Endodermal cell (in vitro differentiated cells): Measurements from ENCODE around the gene AMFR. TPM values are rescaled to one million over a fixed set of nuclear protein-coding genes. Genes with fewer than 3 reads are reported as not detected.

ENCODE experiments used
- DNase-seq: peaks from one replicate; pipeline ENCODE4 v3.0.0-alpha.2; 2017
- H3K27ac ChIP-seq: 2 replicates; pipeline ENCODE4 v1.5.1; 2013; ENCODE audit warnings: mild to moderate bottlenecking, low read depth, low read length, moderate library complexity
- H3K27me3 ChIP-seq: 2 replicates; pipeline ENCODE4 v1.6.1; 2013; ENCODE audit warnings: mild to moderate bottlenecking, low read length, moderate library complexity; ENCODE audit not compliant: insufficient read depth, control insufficient read depth, poor library complexity, severe bottlenecking
- H3K36me3 ChIP-seq: 2 replicates; pipeline ENCODE4 v1.7.0; 2013; ENCODE audit warnings: mild to moderate bottlenecking, low read length, moderate library complexity; ENCODE audit not compliant: control insufficient read depth, insufficient read depth
- H3K4me1 ChIP-seq: one replicate; pipeline ENCODE4 v1.7.0; 2013; ENCODE audit warnings: low read length; ENCODE audit not compliant: control insufficient read depth, insufficient read depth
- H3K4me3 ChIP-seq: 2 replicates; pipeline ENCODE4 v1.5.1; 2013; ENCODE audit warnings: mild to moderate bottlenecking, low read length, moderate library complexity
- H3K9ac ChIP-seq: 2 replicates; pipeline ENCODE4 v1.6.1; 2013; ENCODE audit warnings: mild to moderate bottlenecking, low read length, moderate library complexity; ENCODE audit not compliant: poor library complexity, severe bottlenecking; ENCODE audit errors: extremely low read depth
- H3K9me3 ChIP-seq: 2 replicates; pipeline ENCODE4 v1.6.1; 2013; ENCODE audit warnings: mild to moderate bottlenecking, low read length, moderate library complexity; ENCODE audit not compliant: control insufficient read depth
- H3K27ac Mint-ChIP-seq: 2 replicates; pipeline ENCODE4 v1.8.0; 2020; ENCODE audit warnings: mixed read lengths
- H3K27me3 Mint-ChIP-seq: 2 replicates; pipeline ENCODE4 v1.8.0; 2021; ENCODE audit warnings: mild to moderate bottlenecking, mixed read lengths; ENCODE audit not compliant: insufficient read depth
- H3K36me3 Mint-ChIP-seq: 2 replicates; pipeline ENCODE4 v1.8.0; 2020; ENCODE audit warnings: low read depth, mixed read lengths
- H3K4me1 Mint-ChIP-seq: 2 replicates; pipeline ENCODE4 v1.8.0; 2020; ENCODE audit warnings: mixed read lengths
- H3K4me3 Mint-ChIP-seq: 2 replicates; pipeline ENCODE4 v1.8.0; 2020; ENCODE audit warnings: mild to moderate bottlenecking, moderate library complexity, mixed read lengths
- H3K9me3 Mint-ChIP-seq: 2 replicates; pipeline ENCODE4 v1.8.0; 2020; ENCODE audit warnings: mild to moderate bottlenecking, mixed read lengths
- WGBS, 2 experiments: methylation state at CpG; one replicate each; pipeline versions ENCODE4 v1.1.5 to v1.1.7; 2013; ENCODE audit warnings: missing lambda C conversion rate in 2 of 2, mixed read lengths in 1 of 2; ENCODE audit not compliant: insufficient coverage in 1 of 2, insufficient read length in 1 of 2; 5-methylcytosine and 5-hydroxymethylcytosine counted together
- total RNA-seq, 2 donors: library from RNA; stranded (reverse); fragmentation: NEBNext Ultra II Directional in 1 of 2; extraction: Animal tissue kit (Norgen Biotek cat#: 25700) in 1 of 2; gene quantifications; 2 replicates in 1 of 2; 3 replicates in 1 of 2; pipeline ENCODE4 v1.2.1, GENCODE V29; 2021
- TF ChIP-seq, protein P1 (sequence below): fragments of 200-600 bp; sonication (generic); conservative IDR thresholded peaks from 2 replicates; pipeline ENCODE4 v1.5.0; 2021; ENCODE audit warnings: antibody characterized with exemption, mild to moderate bottlenecking

The AMFR gene
- total RNA-seq, 2 donors from 2014 or later = 77.0 to 81.6 TPM

GRCh38 chr16:56345406-56346050 lies 79.8 kb downstream of the AMFR start:
- Histone ChIP-seq H3K27ac (no peak overlapping the region), H3K4me3 (no peak overlapping the region), H3K27me3 (no peaks in the 10 kb centered on the region), H3K9ac (no peak overlapping the region), H3K4me1 (no peaks in the 10 kb centered on the region), H3K36me3 (no peaks in the 10 kb centered on the region), H3K9me3 (no peaks in the 10 kb centered on the region)
- Mint-ChIP-seq H3K4me1 (no peaks in the 10 kb centered on the region), H3K4me3 (no peak overlapping the region), H3K27ac (no peak overlapping the region), H3K27me3 (no peaks in the 10 kb centered on the region), H3K36me3 (no peaks in the 10 kb centered on the region), H3K9me3 (no peaks in the 10 kb centered on the region)
- TF ChIP-seq, protein P1, sequence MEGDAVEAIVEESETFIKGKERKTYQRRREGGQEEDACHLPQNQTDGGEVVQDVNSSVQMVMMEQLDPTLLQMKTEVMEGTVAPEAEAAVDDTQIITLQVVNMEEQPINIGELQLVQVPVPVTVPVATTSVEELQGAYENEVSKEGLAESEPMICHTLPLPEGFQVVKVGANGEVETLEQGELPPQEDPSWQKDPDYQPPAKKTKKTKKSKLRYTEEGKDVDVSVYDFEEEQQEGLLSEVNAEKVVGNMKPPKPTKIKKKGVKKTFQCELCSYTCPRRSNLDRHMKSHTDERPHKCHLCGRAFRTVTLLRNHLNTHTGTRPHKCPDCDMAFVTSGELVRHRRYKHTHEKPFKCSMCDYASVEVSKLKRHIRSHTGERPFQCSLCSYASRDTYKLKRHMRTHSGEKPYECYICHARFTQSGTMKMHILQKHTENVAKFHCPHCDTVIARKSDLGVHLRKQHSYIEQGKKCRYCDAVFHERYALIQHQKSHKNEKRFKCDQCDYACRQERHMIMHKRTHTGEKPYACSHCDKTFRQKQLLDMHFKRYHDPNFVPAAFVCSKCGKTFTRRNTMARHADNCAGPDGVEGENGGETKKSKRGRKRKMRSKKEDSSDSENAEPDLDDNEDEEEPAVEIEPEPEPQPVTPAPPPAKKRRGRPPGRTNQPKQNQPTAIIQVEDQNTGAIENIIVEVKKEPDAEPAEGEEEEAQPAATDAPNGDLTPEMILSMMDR = no peak
- DNase-seq = no peak
- whole genome bisulfite sequencing, 2 experiments = 94 to 96% methylated on average over 8 to 13 of the region's 13 CpGs

DNA sequence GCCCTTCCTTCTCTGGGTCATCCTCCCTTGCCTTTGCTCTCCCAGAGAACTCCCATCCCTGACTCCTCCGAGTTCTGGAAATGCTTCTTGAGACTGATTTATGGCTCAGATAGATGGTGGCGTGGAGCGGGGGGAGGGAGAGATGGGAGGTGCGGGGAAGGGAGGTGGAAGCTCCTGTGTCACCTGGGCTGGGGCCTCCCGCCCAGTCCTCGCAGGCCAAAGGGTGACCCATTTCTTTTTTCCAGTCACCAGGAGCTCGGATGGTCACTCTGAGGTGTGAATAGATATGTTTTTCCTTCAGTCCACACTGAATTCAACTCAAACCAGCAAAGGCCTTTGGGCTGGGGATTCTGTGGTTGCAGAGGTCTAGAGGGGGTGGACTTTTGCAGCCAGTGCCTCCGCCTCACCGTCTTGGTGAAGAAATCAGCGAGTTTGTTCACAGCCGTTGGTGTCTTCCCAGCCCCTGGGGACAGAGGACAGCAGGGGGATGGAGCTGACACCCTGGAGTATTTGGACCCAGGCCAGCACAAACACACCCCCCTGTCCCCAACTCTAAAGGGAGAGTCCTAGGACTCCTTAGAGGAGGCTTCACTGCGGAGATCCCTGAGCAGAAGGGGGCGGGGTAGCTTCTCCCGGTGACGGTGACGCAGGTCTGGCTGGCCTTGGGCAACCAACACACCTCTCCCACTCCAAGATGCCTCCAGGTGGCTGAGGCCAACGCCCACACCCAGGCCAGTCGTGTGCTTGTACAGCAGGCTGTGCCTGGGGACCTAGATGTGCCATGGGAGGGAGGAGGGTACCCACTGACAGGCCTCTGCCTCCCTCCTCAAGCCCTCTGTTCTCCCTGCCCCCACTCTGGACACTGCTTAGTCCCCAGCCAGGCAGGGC lies 80.6 kb downstream of the AMFR start:
- Histone ChIP-seq H3K36me3 (no peaks in the 10 kb centered on the region), H3K9ac (no peak overlapping the region), H3K4me1 (no peaks in the 10 kb centered on the region), H3K9me3 (no peaks in the 10 kb centered on the region), H3K4me3 (no peak overlapping the region), H3K27ac (no peak overlapping the region), H3K27me3 (no peaks in the 10 kb centered on the region)
- Mint-ChIP-seq H3K27me3 (no peaks in the 10 kb centered on the region), H3K4me3 (no peak overlapping the region), H3K4me1 (no peaks in the 10 kb centered on the region), H3K36me3 (no peaks in the 10 kb centered on the region), H3K9me3 (no peaks in the 10 kb centered on the region), H3K27ac (no peak overlapping the region)
- DNase-seq = no peak
- WGBS, 2 experiments = 76 to 85% methylated on average over 12 to 16 of the region's 18 CpGs
- TF ChIP-seq, protein P1 = no peak

- Mint-ChIP-seq H3K36me3 (no peaks in the 10 kb centered on the region), H3K4me3 (no peak overlapping the region), H3K9me3 (no peaks in the 10 kb centered on the region), H3K4me1 (no peaks in the 10 kb centered on the region), H3K27ac (no peak overlapping the region), H3K27me3 (no peaks in the 10 kb centered on the region)
- Histone ChIP-seq H3K27ac (no peak overlapping the region), H3K9me3 (no peaks in the 10 kb centered on the region), H3K9ac (no peak overlapping the region), H3K4me3 (no peak overlapping the region), H3K36me3 (no peaks in the 10 kb centered on the region), H3K27me3 (no peaks in the 10 kb centered on the region), H3K4me1 (no peaks in the 10 kb centered on the region)
- TF ChIP-seq, protein P1 = no peak
- no peak for DNase-seq
- WGBS, 2 experiments = 94% methylated on average over 9 to 27 of the region's 27 CpGs
These were observed 81.5 kb downstream of the AMFR start for GRCh38 chr16:56343661-56344517.
